Colonic mucosa (tissue), 4 donors: Measurements from ENCODE around the gene KRT25. TPM values are rescaled to one million over a fixed set of nuclear protein-coding genes. Genes with fewer than 3 reads are reported as not detected.

Source experiments
- DNase-seq: peaks from one replicate; pipeline ENCODE4 v3.0.0-alpha.2; 2020
- H3K27ac ChIP-seq: fragments of 200-600 bp; one replicate; pipeline ENCODE4 v1.8.0; 2021
- H3K27me3 ChIP-seq: fragments of 200-600 bp; one replicate; pipeline ENCODE4 v1.8.0; 2021
- H3K36me3 ChIP-seq: fragments of 200-600 bp; one replicate; pipeline ENCODE4 v1.8.0; 2021
- H3K4me1 ChIP-seq: fragments of 200-600 bp; one replicate; pipeline ENCODE4 v1.8.0; 2021; ENCODE audit warnings: mild to moderate bottlenecking
- H3K4me3 ChIP-seq: fragments of 200-600 bp; one replicate; pipeline ENCODE4 v1.8.0; 2021
- H3K9ac ChIP-seq, 2 donors: one replicate each; pipeline ENCODE4 v1.7.0; 2013; ENCODE audit warnings: control low read depth in 2 of 2, low read depth in 2 of 2, low read length in 2 of 2
- H3K9me3 ChIP-seq: fragments of 200-600 bp; one replicate; pipeline ENCODE4 v1.8.0; 2021
- intact Hi-C: fragments of 100-400 bp; cut with DNase I; formaldehyde crosslinking; loops from one replicate; pipeline ENCODE4 v1.14.1; 2022
- total RNA-seq, 2 donors: library from RNA; stranded (reverse); fragmentation: NEBNext Ultra II Directional in 1 of 2; extraction: Animal tissue kit (Norgen Biotek cat#: 25700) in 1 of 2; gene quantifications; one replicate each; pipeline ENCODE4 v1.2.1, GENCODE V29; 2021
- TF ChIP-seq, protein P1 (sequence below): fragments of 200-600 bp; IDR thresholded peaks from one replicate; pipeline ENCODE4 v1.8.0; 2022; ENCODE audit warnings: antibody characterized with exemption, mild to moderate bottlenecking
- donor health status: healthy.
- donor health status: DM: no; HTN: no; CAD: no.
- donor health status: DM: no; HTN: no; CAD: no.

Gene KRT25, protein sequence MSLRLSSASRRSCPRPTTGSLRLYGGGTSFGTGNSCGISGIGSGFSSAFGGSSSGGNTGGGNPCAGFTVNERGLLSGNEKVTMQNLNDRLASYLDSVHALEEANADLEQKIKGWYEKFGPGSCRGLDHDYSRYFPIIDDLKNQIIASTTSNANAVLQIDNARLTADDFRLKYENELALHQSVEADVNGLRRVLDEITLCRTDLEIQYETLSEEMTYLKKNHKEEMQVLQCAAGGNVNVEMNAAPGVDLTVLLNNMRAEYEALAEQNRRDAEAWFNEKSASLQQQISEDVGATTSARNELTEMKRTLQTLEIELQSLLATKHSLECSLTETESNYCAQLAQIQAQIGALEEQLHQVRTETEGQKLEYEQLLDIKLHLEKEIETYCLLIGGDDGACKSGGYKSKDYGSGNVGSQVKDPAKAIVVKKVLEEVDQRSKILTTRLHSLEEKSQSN
- not detected for total RNA-seq

DNA sequence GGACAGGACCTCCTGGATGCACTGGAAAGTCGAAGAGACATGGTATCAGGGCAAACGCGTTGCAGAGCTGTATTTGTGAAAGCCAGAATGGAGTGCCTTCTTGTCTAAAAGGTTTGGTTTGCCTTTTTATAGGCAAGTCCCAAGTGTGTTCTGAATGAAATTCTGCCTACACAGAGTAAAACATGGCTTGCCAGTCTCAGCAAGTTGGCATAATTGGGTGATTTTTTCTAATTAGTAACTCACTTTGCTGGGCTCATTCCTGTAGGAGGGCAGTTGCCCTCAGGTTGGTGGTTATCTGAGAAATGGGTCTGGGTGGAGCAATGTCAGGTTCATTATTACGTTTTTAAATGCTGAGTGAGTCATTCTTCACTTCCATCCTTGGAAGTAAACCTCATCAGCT lies at the start of gene KRT25:
Gene KRT25 (minus strand): TSS at position 101 of the 400 bp plus-strand sequence. CDS start 60 bp downstream, at position 41.
- Histone ChIP-seq H3K4me1 (no peaks in the 10 kb centered on the region), H3K4me3 (no peak within 1 kb of the TSS), H3K9me3 (no peaks in the 10 kb centered on the region), H3K27ac (no peak within 1 kb of the TSS), H3K9ac (no peak within 1 kb of the TSS), H3K27me3 (no peaks in the 10 kb centered on the region), H3K36me3 (no peaks in the 10 kb centered on the region)
- DNase-seq = no peak
- intact Hi-C loops = no loop called here
- TF ChIP-seq, protein P1, sequence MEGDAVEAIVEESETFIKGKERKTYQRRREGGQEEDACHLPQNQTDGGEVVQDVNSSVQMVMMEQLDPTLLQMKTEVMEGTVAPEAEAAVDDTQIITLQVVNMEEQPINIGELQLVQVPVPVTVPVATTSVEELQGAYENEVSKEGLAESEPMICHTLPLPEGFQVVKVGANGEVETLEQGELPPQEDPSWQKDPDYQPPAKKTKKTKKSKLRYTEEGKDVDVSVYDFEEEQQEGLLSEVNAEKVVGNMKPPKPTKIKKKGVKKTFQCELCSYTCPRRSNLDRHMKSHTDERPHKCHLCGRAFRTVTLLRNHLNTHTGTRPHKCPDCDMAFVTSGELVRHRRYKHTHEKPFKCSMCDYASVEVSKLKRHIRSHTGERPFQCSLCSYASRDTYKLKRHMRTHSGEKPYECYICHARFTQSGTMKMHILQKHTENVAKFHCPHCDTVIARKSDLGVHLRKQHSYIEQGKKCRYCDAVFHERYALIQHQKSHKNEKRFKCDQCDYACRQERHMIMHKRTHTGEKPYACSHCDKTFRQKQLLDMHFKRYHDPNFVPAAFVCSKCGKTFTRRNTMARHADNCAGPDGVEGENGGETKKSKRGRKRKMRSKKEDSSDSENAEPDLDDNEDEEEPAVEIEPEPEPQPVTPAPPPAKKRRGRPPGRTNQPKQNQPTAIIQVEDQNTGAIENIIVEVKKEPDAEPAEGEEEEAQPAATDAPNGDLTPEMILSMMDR = no peak

DNA sequence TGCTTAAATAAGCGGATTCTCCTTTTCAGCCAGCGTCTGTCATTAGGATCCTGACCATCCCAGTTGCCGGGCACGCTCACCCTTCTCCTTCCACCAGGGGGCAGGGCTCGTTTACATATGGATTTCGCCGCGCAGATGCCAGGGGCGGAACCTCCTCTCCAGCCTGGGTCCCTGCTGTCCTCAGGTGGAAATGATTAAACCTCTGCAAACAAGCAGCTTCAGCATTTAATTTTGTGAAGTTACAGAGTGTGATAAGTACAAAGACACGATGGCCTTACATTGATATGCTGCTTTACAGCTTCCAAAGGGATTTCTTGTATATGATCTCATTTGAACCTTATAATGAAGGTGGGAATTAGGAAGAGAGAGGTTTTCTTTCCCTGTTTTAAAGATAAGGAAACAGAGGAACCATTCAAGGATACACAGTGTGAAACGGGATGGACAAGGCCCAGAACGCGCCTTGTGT lies 48.5 kb upstream of the KRT25 start:
- Histone ChIP-seq H3K4me3 (no peak overlapping the region), H3K27me3 (peaks cover 8% of the 10 kb centered on the region), H3K27ac (no peak overlapping the region), H3K36me3 (no peaks in the 10 kb centered on the region), H3K9ac (no peak overlapping the region), H3K4me1 (no peaks in the 10 kb centered on the region), H3K9me3 (no peaks in the 10 kb centered on the region)
- intact Hi-C loops = loop anchor here (5.0 kb wide), 2 partner anchors 844 to 859 kb away; no protein-coding TSS in a partner anchor
- peak; percentile 84 for DNase-seq
- TF ChIP-seq, protein P1 = peak; percentile 74

DNA sequence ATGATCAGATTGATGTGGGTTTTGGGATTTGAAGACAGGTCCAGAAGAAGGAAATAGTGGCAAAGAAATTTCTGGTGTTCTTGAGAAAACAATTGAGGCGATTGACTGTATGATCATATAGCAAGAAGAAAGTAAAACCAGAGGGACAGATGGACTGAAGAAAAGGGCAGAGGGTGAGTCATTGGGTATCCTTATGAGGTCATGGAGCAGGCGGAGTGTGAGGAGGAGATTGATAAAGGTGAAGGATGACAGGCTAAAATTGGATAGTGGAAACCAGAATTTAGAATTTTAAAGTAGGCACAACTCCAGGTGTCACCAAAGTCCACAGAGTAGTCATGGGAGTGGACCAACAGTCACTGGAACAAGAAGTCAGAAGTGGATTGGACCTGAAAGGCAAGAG lies 46.0 kb upstream of the KRT25 start:
- Histone ChIP-seq H3K27ac (no peak overlapping the region), H3K4me3 (no peak overlapping the region), H3K27me3 (peaks cover 5% of the 10 kb centered on the region), H3K36me3 (no peaks in the 10 kb centered on the region), H3K4me1 (no peaks in the 10 kb centered on the region), H3K9ac (no peak overlapping the region), H3K9me3 (no peaks in the 10 kb centered on the region)
- TF ChIP-seq, protein P1 = no peak
- DNase-seq = no peak
- intact Hi-C loops = loop anchor here (5.0 kb wide), 2 partner anchors 846 to 861 kb away; no protein-coding TSS in a partner anchor

DNA sequence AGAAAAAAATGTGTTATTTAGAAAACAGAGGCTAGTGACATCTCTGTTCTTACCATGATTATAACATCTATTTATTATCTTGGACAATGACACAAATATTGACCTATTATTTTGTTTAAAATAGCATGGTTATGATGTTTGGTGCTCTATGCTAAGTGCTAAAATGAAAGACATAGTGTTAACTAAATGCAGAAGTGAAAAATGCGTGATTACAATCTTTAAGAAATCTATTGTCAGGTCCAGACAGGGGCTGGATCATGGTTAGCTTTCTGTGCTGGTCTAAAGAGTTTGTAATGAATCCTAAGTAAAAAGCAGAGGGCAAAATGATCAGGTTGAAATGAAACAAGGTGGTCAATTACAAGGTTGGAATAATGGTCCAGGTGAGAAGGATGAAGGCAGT lies 45.2 kb upstream of the KRT25 start:
- no peaks in the 10 kb centered on the region for H3K36me3 ChIP-seq
- no peak overlapping the region for H3K27ac ChIP-seq
- DNase-seq = no peak
- TF ChIP-seq, protein P1 = no peak
- H3K4me1 ChIP-seq = no peaks in the 10 kb centered on the region
- no peak overlapping the region for H3K4me3 ChIP-seq
- intact Hi-C loops = loop anchor here (5.0 kb wide), 2 partner anchors 847 to 862 kb away; no protein-coding TSS in a partner anchor
- peaks cover 5% of the 10 kb centered on the region for H3K27me3 ChIP-seq
- no peaks in the 10 kb centered on the region for H3K9me3 ChIP-seq
- H3K9ac ChIP-seq = no peak overlapping the region

DNA sequence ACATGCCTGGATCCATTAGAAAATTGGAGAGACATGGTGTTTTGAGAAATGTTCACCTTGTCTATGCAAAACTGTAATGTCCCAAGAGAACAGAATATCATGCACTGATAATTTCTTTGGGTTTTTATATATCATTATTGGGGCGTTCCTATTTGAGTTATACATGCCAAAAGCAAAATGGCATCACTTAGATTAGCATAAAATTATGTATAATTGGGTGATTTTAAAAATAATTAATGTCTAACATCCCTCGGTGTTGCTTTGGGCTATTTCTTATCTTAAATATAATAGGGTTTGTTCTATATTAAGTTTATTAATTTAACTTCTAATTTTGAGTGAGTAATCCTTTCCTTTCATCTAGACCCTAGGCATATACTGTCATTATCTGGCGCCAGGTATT lies 44.7 kb upstream of the KRT25 start, which contains the start of gene KRT28:
Gene KRT28 (minus strand): TSS at position 101 of the 400 bp plus-strand sequence. CDS start 66 bp downstream, at position 35.
- TF ChIP-seq, protein P1 = no peak
- DNase-seq = no peak
- Histone ChIP-seq H3K27ac (no peak within 1 kb of the TSS), H3K4me1 (no peaks in the 10 kb centered on the region), H3K4me3 (no peak within 1 kb of the TSS), H3K9me3 (no peaks in the 10 kb centered on the region), H3K36me3 (no peaks in the 10 kb centered on the region), H3K9ac (no peak within 1 kb of the TSS), H3K27me3 (peaks cover 5% of the 10 kb centered on the region)
- intact Hi-C loops = loop anchor here (5.0 kb wide), 2 partner anchors 847 to 862 kb away; no protein-coding TSS in a partner anchor
